K562 (cell line): ENCODE results near the gene TLK2. TPM values are rescaled to one million over a fixed set of nuclear protein-coding genes. Genes with fewer than 3 reads are reported as not detected.
A peak's percentile ranks its signal among the peaks of the same experiment; 100 is the strongest.

Source experiments
- BHLHE40 ChIP-seq: IDR thresholded peaks from 2 replicates; pipeline ENCODE4 v1.6.1; 2011; ENCODE audit warnings: low read length, improper control_type of control experiment
- EP400 ChIP-seq: fragments of 450-650 bp; IDR thresholded peaks from 2 replicates; pipeline ENCODE4 v1.6.1; 2017; ENCODE audit warnings: antibody characterized with exemption, mild to moderate bottlenecking, moderate library complexity
- HEY1 ChIP-seq: fragments of 250-450 bp; sonication (Bioruptor Pico); IDR thresholded peaks from 2 replicates; pipeline ENCODE4 v1.5.0; 2020; ENCODE audit warnings: mild to moderate bottlenecking, moderate library complexity, borderline replicate concordance
- KAT2B ChIP-seq: IDR thresholded peaks from one replicate; pipeline ENCODE4 v1.6.1; 2012; ENCODE audit warnings: low read depth, mild to moderate bottlenecking, control low read depth, inconsistent platforms, low read length, moderate library complexity
- MITF ChIP-seq: IDR thresholded peaks from 2 replicates; pipeline ENCODE4 v1.6.1; 2014; ENCODE audit warnings: antibody characterized with exemption
- MTA3 ChIP-seq: fragments of 450-650 bp; formaldehyde crosslinking; IDR thresholded peaks from 2 replicates; pipeline ENCODE4 v1.6.1; 2017; ENCODE audit warnings: mild to moderate bottlenecking, borderline replicate concordance
- NONO ChIP-seq, 2 experiments: fragments of 200-400 bp in 1 of 2; fragments of 450-650 bp in 1 of 2; formaldehyde crosslinking in 1 of 2; IDR thresholded peaks; 2 replicates each; pipeline ENCODE4 v1.6.1; 2017; ENCODE audit warnings: low read depth in 2 of 2, mild to moderate bottlenecking in 2 of 2, moderate library complexity in 2 of 2, low read length in 1 of 2
- POLR2B ChIP-seq: fragments of 450-650 bp; IDR thresholded peaks from 2 replicates; pipeline ENCODE4 v1.6.1; 2018; ENCODE audit warnings: low read depth; ENCODE audit not compliant: partially characterized antibody
- RBM25 ChIP-seq: fragments of 200-400 bp; formaldehyde crosslinking; IDR thresholded peaks from 2 replicates; pipeline ENCODE4 v1.6.1; 2018; ENCODE audit warnings: low read length, low read depth, moderate library complexity; ENCODE audit not compliant: severe bottlenecking
- RBM34 ChIP-seq: fragments of 200-400 bp; formaldehyde crosslinking; IDR thresholded peaks from 2 replicates; pipeline ENCODE4 v1.6.1; 2018; ENCODE audit warnings: low read length, borderline replicate concordance; ENCODE audit not compliant: insufficient read depth
- RNF2 ChIP-seq: sonication (generic); IDR thresholded peaks from 2 replicates; pipeline ENCODE4 v1.6.1; 2016
- YBX1 ChIP-seq: fragments of 450-650 bp; IDR thresholded peaks from 2 replicates; pipeline ENCODE4 v1.7.1; 2016; ENCODE audit warnings: mild to moderate bottlenecking
- ZNF586 ChIP-seq: fragments of 450-650 bp; formaldehyde crosslinking; conservative IDR thresholded peaks from 2 replicates; pipeline ENCODE4 v1.4.0; 2020; ENCODE audit warnings: mild to moderate bottlenecking, moderate library complexity
- ZSCAN32 ChIP-seq: fragments of 450-650 bp; formaldehyde crosslinking; IDR thresholded peaks from 2 replicates; pipeline ENCODE4 v1.4.0; 2020; ENCODE audit warnings: mild to moderate bottlenecking, moderate library complexity
- polyA plus RNA-seq, 8 experiments: library from polyadenylated mRNA; depleted of rRNA in 4 of 8; stranded (reverse) in 5 of 8; unstranded in 3 of 8; fragments of >200 nt; fragmentation: Nextera tagmentation in 2 of 8; fragmentation: Illumina TruSeq in 1 of 8; extraction: Ambion mirVana in 2 of 8; extraction: Trizol in 1 of 8; gene quantifications; 2 replicates each; pipeline versions ENCODE4 v1.2.1 to v1.2.3, GENCODE V29; 2011 to 2014; ENCODE audit warnings: inconsistent platforms in 1 of 8, missing spikeins in 1 of 8
- total RNA-seq, 7 experiments: library from RNA; depleted of rRNA in 6 of 7; stranded (reverse); fragments of >200 nt in 6 of 7; fragmentation: Illumina TruSeq in 2 of 7; extraction: Trizol in 2 of 7; gene quantifications; 2 replicates each; pipeline versions ENCODE4 v1.2.1 to v1.2.3, GENCODE V29; 2011 to 2021; ENCODE audit warnings: low replicate concordance in 1 of 7
- TF ChIP-seq, protein P1 (sequence below), 2 experiments: fragments of 450-650 bp; formaldehyde crosslinking in 1 of 2; IDR thresholded peaks; 2 replicates each; pipeline versions ENCODE4 v1.4.0 to v1.6.1; 2014 to 2020; ENCODE audit warnings: mild to moderate bottlenecking in 2 of 2, borderline replicate concordance in 1 of 2, low read depth in 1 of 2
- TF ChIP-seq, protein P2 (sequence below): fragments of 450-650 bp; IDR thresholded peaks from 2 replicates; pipeline ENCODE4 v1.6.1; 2016
- TF ChIP-seq, protein P3 (sequence below): fragments of 250-450 bp; sonication (Bioruptor Pico); IDR thresholded peaks from 2 replicates; pipeline ENCODE4 v1.5.0; 2021

TLK2 gene
- total and polyA plus RNA-seq, 9 of the 15 experiments (the other 6 are each of a cell fraction or from before 2014, with no cell fraction given), result 10.1 to 51.9 (median 32.4) TPM

DNA sequence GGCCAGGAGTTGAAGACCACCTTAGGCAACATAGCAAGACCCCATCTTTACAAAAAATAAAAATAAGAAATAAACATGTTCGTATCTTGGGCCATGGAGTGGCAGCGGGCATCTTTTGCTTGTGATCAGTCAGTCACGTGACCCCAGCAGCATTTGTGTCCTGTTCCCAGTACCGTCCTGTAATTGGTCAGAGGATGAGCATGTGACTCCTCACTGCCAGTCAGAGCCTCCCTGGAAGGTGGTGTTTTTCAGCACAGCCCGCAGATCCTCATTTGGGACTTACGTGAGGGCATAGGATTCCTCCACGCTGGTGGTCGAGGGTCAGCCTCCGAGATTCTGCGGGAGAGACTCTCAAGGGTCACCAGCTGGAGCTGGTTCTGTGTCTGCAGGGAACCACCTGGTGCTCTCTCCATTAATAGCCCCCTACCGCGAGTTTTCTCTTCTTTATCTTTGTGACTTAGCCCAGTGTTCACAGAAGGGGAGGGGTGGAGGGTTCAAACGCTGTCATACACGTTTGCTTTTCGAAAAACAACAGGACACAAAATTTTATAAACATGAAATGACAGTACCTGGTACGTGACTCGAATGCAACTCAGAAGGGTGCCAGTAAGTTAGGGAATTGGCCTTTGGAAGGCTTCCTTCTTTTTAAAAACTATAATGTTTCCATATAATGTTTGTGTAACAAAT lies 166.0 kb downstream of the TLK2 start (continued):
- TF ChIP-seq RNF2 (no peak), POLR2B (peak; percentile 29), ZNF586 (CRISPR knock-in tag) (no peak), KAT2B (no peak), NONO (IDR thresholded peaks at IDR 0.05; ENCODE audit: low read depth in 2 of 2, low read length in 1 of 2) (no peak), RBM34 (no peak), ZSCAN32 (CRISPR knock-in tag) (no peak), YBX1 (no peak), EP400 (0 out of 2 replicates have a peak, but pooled peaks have one; percentile 27), MITF (no peak), BHLHE40 (peak; percentile 67), HEY1 (no peak), RBM25 (peak; percentile 59), MTA3 (no peak)
- TF ChIP-seq, protein P1, sequence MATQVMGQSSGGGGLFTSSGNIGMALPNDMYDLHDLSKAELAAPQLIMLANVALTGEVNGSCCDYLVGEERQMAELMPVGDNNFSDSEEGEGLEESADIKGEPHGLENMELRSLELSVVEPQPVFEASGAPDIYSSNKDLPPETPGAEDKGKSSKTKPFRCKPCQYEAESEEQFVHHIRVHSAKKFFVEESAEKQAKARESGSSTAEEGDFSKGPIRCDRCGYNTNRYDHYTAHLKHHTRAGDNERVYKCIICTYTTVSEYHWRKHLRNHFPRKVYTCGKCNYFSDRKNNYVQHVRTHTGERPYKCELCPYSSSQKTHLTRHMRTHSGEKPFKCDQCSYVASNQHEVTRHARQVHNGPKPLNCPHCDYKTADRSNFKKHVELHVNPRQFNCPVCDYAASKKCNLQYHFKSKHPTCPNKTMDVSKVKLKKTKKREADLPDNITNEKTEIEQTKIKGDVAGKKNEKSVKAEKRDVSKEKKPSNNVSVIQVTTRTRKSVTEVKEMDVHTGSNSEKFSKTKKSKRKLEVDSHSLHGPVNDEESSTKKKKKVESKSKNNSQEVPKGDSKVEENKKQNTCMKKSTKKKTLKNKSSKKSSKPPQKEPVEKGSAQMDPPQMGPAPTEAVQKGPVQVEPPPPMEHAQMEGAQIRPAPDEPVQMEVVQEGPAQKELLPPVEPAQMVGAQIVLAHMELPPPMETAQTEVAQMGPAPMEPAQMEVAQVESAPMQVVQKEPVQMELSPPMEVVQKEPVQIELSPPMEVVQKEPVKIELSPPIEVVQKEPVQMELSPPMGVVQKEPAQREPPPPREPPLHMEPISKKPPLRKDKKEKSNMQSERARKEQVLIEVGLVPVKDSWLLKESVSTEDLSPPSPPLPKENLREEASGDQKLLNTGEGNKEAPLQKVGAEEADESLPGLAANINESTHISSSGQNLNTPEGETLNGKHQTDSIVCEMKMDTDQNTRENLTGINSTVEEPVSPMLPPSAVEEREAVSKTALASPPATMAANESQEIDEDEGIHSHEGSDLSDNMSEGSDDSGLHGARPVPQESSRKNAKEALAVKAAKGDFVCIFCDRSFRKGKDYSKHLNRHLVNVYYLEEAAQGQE (IDR thresholded peaks at IDR 0.05; ENCODE audit: borderline replicate concordance), result peak; percentile 57
- TF ChIP-seq, protein P1 (CRISPR knock-in tag; IDR thresholded peaks at IDR 0.05; ENCODE audit: low read depth), result no peak
- TF ChIP-seq, protein P2, sequence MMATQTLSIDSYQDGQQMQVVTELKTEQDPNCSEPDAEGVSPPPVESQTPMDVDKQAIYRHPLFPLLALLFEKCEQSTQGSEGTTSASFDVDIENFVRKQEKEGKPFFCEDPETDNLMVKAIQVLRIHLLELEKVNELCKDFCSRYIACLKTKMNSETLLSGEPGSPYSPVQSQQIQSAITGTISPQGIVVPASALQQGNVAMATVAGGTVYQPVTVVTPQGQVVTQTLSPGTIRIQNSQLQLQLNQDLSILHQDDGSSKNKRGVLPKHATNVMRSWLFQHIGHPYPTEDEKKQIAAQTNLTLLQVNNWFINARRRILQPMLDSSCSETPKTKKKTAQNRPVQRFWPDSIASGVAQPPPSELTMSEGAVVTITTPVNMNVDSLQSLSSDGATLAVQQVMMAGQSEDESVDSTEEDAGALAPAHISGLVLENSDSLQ, result peak; percentile 70
- TF ChIP-seq, protein P3, sequence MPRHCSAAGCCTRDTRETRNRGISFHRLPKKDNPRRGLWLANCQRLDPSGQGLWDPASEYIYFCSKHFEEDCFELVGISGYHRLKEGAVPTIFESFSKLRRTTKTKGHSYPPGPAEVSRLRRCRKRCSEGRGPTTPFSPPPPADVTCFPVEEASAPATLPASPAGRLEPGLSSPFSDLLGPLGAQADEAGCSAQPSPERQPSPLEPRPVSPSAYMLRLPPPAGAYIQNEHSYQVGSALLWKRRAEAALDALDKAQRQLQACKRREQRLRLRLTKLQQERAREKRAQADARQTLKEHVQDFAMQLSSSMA (CRISPR knock-in tag), result no peak
